GM12865 (cell line): ENCODE measurements around the gene SLCO4A1.

Experiments
- DNase-seq: peaks from one replicate; pipeline ENCODE4 v3.0.0; 2010; ENCODE audit warnings: low read depth
- H3K4me3 ChIP-seq: 2 replicates; pipeline ENCODE4 v1.5.1; 2011; ENCODE audit warnings: mild to moderate bottlenecking, low read depth, low read length, control low read depth
- CTCF ChIP-seq: IDR thresholded peaks from 2 replicates; pipeline ENCODE4 v1.5.1; 2011; ENCODE audit warnings: low read length, control low read depth, low read depth, inconsistent platforms; ENCODE audit not compliant: insufficient read depth; ENCODE audit errors: missing control alignments

Gene SLCO4A1

GRCh38 chr20:62719250-62719935, 77.1 kb downstream of the SLCO4A1 start:
- no peak for TF ChIP-seq CTCF

More at GRCh38 chr20:62719250-62719935, 77.1 kb downstream of the SLCO4A1 start:
- H3K4me3 ChIP-seq: no peak overlapping the region
- DNase-seq: no peak
